CD4-positive, alpha-beta T cell treated with Interleukin-21 for 1 hour (primary cell): ENCODE results near the gene PRPF6.

ENCODE experiments used
- DNase-seq: peaks from one replicate; pipeline ENCODE4 v3.0.0-alpha.2; 2020

Gene PRPF6

DNA sequence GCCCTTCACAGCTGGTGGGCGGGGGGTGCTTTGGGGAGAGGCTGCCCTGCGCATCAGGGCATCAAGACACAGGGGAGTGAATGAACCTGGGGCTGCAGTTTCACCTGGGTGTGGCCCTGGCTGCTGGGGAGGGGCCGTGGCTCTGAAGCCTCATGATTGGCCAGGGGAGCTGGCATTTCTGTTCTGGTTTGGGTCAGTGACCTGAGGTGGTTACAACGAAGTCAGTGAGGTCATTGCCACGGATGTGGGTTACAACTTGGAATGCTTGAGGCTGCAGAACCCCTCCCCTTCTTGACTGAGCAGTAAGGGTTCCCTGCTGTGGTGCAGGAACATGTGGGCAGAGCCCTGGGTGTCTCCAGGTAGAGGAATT lies 85.0 kb downstream of the PRPF6 start:
- peak; percentile 76 for DNase-seq

DNA sequence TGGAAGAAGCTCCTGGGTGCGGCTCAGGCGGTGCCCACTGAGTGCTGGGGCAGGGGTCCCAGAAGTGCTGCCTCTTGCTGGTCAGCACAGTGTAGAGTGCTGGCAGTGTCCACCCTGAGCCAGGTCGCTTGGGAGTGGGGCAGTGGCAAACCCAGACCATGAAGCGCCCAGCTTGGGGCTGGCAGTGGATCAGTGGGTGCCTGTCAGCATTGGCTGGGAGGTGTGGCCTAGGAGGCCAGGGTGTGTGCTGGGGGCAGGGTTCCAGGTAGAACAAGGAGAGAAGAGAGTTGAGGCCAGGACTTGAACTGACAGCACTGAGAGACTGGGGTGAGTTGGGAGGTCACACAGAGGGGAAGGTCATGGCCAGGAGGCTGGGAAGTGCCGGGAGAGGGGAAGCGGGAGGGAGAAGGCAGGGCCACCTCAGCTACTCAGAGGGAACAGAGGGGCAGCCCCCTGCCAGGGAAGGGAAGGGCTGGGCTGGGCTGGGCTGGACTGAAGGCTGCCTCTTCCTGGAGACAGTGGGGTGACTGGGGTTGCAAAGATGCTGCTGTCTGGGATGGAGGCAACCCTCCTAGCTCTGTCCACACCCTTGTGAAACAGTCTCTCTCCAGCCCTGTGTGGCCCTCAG lies 86.2 kb downstream of the PRPF6 start:
- DNase-seq, result no peak

DNA sequence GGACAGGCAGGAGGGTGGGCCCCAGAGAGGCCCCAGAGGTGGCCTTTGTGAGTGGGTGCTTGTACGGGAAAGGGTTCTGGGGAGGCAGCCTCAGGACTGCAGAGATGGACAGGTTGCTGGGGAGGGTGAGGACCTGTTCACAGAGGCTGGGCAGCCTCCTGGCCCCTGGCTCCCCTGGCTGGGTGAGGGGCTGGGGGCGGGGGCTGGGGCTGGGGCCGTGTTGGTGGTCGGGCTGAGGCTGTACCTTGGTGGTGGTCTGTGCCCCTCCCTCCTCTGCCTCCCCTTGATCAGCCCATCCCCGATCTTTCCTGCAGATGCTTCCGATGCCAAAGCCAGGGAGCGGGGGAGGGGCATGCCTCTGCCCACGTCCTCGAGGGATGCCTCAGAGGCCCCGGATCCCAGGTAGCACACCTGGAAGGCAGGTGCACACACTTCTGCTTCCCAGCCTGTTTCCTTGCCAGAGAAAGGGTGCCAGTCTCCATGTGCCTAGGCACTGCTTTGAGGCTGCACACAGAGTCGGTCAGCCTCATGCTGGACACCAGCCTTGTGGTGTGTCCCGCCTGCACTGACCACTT lies 86.9 kb downstream of the PRPF6 start:
- DNase-seq, result no peak

DNA sequence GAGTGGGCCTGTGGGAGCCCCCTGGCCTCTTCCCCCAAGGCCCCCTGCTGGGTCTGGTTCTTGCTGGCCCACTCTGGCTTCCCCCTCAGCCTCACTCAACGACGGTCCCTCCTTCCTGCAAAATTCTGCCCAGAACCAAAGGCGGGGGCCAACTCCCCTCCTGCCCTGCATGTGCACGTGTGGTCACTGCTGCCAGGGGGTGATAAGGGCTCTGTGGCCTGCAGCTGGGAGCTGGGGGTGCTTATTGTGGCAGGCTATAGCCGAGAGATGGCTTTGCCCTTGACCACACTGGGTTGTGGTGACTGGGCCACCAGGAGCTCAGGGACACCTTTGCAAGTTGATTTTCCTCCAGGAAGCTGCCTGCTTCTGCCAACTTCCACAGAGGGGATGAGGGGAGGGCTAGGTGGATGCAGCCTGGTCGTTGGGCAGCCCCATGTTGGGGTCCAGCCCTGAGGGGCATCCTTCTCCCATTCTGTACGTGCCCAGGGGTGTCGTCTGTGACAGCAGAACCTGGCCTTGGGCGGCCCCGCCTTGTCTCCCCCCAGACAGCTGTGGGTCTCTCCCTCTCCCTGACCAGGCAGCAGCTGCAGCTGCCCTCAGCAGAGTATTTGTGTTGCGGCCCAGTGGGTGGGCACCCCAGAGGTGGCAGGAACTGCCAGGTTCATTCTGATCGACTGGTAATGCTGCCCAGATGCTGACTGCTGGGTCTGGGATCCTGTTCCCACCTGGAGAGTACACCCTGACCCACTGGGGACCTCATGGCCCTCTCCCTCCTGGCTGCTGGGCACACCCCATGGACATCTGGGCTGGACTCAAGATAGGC lies 87.7 kb downstream of the PRPF6 start:
- DNase-seq, result no peak

DNA sequence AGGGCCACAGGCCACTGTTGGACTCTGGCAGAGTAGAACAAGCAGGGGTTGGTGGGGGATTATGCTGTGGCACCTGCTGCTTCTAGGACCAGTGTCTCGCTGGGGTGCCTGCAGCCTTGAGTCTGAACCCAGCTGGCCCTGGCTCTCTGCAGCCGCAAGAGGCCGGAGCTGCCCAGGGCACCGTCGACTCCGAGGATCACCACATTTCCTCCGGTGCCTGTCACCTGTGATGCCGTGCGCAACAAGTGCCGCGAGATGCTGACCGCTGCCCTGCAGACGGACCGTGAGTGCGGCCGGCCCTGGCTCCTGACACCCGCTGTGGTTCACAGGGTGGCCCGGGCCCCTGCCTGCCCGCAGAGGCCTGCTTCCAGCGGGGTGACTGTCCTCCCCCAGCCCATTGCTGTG lies 88.3 kb downstream of the PRPF6 start:
- no peak for DNase-seq

DNA sequence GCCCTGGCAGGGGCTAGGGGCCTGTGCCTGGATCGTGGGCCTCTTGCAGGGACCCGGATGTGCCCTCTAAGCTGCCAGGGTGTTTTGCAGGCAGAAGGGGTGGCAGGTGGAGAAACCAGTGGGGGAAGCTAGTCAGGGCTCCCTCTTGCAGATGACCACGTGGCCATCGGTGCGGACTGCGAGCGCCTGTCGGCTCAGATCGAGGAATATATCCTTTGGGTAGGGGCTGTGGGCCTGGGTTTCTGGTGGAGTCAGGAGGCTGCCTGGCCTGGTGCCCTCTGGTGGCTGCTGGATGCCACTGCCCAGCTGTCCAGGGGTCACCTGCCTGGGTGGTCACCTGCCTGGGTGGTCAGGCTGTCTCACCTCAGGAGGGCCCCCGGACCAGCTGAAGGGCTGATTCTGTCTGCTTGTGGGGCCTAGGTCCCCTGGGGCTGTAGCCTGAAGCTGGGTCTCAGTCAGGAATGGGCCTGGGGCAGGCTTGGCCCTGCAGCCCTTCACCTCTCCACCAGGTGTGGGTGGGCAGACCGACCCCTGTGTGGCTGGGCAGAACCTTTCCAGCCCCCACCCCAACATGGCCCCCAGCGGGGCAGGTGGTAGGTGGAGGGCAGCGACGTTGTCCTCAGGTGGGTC lies 88.8 kb downstream of the PRPF6 start:
- DNase-seq, result no peak

DNA sequence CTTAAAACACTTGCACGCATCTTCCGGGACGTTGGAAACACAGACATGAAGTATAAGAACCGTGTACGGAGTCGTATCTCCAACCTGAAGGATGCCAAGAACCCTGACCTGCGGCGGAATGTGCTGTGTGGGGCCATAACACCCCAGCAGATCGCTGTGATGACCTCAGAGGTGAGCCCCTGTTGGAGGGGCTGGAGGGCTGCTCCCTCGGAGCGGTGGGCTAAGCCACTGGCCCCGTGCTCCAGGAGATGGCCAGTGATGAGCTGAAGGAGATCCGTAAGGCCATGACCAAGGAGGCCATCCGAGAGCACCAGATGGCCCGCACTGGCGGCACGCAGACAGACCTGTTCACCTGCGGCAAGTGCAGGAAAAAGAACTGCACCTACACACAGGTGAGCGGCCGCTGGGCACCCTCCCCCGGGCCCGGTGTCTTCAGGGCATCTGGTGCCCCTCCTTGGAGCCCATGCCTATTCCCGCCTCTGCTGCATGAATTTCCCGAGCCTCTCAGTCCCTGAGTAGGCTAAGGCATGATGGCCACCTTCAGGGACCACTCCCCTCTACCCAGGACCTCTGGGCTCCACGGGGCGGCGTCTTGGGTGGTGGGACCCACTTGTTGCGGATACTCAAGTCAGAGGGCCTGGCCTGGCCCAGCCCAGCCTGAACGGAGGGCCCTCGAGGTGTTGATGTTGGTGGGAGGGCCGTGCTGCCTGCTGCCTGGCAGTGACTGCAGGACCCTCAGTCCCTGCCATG lies 89.5 kb downstream of the PRPF6 start:
- no peak for DNase-seq

DNA sequence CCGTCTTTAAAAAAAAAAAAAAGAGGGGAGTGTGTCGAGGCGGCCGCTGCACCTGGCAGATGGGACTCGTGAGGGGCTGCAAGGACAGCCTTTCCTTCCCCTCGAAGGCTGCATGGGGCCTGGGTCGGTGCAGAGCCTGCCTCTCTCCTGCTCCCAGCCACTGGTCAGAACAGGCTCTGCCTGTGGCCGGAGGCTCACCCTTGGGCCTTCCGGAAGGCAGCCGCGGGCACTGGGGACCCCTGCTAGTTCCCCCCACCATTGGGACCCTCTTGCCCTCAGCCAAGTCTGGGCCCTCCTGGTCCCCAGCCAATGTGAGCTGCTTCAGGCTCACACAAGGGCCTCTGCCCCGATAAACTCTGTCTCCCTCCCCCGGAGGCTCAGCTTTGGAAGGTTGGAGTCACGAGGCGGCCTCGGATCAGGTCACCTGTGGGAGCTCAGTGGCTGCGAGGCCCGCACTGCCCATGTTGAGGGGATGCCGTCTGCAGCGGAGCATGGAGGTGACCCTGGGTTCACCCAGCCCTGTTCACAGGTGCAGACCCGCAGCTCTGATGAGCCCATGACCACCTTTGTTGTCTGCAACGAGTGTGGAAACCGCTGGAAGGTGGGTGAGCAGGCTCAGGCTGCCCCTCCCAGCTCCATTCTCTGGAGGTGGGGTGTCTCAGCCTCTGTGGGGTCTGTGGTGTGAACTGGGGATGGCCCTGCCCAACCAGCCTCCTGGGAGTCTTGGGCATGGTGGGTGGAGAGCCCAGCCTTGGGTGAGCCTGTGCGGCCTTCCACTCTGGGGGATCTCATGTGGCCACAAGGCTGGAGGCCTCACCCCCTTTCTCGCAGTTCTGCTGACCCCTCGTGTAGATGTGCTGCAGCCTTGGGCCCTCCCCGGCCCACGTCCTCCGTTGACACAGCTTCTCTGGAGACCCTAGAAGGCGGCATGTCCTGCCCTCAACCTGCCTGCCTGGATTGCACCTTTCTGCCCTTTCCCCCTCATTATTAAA lies 90.7 kb downstream of the PRPF6 start:
- DNase-seq, result no peak

DNA sequence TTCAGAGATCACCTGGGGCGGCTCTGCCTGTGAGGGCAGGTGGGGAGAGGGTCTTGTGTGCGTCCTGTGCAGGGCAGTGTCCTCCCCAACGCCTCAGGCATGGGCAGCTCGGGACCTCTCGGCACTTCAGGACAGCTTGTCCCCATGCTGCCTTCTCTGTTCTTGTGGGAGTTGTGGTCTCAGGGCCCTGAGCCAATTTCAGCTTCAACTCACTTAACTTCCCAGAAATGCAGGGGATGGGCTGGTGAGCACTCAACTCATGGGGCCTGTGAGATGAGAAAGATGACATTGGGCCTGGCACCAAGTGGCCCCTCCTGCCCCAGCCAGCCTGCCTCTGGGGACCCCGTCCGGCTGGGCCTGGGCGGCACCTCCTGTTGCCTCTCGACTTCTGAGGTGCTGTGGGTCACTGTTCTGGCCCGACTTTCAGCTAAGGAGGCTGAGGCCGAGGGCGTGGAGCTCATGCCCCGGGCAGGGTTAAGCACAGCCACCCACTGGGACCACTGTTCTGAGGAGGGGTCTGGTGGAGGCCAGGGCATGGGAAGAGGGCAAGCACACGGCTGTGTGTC lies 91.6 kb downstream of the PRPF6 start:
- no peak for DNase-seq

DNA sequence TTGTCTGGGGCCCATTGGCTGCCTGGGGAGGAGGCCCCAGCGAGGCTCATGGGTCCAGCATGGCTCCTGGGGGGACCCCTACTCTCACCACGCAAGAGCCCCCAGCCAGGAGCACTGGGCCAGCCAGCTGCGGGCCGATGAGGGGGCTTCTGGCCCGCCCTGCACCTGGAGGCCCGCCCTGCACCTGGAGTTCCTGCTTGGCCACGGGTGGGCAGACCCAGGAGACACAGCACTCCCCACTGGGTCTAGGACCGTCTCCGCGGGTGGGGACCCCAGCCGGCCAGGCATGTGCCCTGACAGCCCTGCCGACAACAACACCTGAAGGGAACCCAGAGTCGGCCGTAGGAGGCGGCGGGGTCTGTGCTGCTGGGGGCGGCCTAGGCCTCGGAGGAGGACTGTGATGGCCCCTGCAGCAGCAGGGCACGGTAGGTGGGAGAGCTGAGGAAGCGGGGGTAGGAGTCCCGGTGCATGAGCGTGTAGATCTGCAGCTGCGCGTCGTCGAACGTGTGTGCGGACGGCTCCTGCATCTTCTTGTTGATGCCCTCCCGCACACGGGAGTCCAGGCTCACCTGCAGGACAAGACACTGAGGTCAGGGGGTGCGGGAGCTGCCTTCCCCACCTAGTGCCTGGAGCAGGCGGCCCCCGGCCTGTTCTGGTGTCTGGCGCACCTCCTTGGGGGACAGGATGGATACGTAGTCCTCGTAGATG lies 92.7 kb downstream of the PRPF6 start:
- no peak for DNase-seq

DNA sequence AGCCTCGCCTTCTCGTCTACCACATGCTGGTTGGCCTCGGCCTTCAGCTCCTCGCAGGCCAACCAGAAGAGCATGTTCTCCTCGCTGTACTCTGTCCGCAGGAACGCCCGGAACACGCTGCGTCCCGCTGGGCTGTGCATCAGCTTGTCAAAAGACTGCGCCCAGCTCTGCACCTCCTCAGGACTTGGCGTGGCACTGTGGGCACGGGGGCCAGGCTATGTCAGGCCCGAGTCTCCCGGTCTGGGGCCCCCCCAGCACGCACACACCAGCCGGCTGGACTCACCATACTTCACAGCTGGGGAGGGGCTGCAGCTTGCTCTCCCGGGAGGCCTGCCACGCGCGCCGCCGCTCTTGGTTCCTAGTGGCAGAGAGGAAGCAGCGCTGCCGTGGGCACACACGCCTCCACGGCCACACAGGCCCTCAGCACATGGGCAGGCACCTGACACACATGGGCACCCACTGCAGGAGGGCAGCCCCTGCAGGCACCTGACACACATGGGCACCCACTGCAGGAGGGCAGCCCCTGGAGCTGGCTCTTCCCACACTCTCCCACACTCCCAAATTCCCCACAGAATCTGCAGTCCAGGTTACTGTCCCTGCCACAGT lies 93.4 kb downstream of the PRPF6 start:
- DNase-seq, result no peak

DNA sequence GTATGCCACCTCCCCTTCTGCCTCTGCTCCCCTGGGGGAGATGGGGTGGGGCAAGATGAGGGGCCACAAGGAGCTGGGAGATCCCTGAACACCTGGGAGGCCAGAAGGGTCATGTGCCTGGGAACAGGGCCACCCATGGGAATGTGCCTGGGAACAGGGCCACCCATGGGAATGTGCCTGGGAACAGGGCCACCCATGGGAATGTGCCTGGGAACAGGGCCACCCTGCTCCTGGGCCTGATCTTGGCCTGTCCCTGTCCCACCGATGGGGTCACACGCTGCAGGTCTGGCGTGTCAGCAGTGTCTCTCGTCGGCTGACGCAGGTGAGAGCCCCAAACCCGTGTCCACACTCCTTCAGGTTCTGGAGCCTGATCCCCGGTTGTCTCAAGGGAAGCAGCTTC lies 94.0 kb downstream of the PRPF6 start:
- DNase-seq, result no peak

DNA sequence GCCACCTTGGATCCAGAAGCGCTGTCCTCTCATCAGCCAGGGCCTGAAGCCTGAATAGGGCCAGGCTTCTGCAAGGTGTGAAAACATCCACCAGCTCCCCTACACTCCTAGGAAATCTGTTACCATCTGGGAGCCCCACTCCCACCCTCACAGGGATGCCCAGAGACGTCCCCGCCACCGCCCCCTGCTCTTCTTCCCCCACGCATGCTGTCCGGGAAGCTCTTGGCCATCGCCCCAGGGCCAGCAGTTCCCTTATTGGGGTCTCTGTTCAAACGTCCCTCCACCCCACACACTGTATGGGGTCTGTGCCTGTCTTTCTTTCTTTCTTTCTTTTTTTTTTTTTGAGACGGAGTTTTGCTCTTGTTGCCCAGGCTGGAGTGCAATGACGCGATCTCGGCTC lies 94.6 kb downstream of the PRPF6 start:
- DNase-seq, result no peak

DNA sequence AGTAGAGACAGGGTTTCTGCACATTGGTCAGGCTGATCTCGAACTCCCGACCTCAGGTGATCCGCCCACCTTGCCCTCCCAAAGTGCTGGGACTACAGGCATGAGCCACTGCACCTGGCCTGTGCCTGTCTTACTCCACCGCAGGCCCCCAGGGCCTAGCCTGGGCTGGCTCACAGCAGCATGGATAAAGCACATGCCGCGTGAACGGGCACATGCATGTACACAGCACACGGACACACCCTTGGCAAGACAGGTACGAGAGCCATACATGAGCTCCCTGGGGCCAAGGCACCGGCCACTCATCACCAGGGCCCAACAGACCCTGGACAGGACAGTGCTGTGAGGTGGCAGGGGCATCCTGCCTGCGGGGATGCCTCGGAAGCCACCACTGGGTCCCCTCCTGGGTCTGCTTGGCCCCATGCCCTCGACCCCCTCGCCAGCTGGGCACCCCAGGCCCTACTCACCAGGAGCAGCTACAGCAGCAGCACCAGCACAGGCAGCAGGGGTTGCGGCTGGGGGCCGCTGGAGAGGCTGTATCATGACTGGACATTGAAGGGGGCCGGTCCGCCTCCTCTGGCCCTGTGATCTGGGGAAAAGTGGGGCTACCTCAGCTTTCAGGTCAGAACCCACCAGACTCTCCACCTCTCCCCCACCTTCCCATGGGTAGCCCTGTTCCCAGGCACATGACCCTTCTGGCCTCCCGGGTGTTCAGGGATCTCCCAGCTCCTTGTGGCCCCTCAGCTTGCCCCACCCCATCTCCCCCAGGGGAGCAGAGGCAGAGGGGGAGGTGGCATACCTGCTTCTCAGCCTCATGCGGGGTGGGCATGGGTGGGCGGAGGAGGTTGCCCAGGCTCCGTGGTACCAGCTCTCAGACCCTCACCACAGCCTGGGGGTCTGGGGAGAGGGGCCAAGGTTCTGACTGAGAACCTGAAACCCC lies 95.4 kb downstream of the PRPF6 start:
- no peak for DNase-seq

DNA sequence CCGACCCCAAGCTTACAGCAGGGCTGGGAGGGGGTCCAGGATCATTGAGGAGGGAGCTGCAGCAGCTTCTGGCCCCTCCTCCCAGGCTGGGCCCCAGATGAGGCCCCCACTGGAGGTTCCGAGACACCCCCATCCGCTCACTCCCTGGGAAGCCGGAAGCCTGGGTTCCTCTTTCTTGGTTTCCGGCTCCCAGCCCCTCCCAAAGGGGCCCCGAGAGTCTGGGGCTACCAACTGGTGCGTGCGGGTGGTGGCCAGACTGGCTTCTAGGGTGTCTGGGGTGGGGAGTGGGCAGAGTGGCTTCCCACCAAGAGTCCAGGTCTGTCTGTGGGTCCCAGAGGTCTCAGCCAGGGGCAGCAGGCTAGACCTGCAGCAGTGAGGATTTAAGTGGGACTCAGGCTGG lies 96.2 kb downstream of the PRPF6 start:
- peak; percentile 43 for DNase-seq

DNA sequence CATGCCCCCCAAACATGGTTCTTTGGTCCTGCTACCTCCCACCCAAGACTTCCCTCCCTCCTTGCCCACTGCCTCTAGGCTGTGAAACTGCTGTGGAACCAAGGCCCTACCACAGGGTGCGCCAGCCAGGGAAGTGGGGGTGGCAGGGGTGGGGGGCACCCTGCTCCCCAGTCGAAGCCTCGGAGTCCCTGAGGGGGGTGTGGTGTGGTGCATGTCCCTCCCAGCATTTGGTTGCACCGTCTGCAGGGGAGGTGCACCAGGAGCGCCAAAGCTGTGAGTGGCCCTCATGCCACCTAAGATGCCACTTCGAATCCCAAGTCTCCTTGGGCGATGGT lies 96.6 kb downstream of the PRPF6 start:
- no peak for DNase-seq

DNA sequence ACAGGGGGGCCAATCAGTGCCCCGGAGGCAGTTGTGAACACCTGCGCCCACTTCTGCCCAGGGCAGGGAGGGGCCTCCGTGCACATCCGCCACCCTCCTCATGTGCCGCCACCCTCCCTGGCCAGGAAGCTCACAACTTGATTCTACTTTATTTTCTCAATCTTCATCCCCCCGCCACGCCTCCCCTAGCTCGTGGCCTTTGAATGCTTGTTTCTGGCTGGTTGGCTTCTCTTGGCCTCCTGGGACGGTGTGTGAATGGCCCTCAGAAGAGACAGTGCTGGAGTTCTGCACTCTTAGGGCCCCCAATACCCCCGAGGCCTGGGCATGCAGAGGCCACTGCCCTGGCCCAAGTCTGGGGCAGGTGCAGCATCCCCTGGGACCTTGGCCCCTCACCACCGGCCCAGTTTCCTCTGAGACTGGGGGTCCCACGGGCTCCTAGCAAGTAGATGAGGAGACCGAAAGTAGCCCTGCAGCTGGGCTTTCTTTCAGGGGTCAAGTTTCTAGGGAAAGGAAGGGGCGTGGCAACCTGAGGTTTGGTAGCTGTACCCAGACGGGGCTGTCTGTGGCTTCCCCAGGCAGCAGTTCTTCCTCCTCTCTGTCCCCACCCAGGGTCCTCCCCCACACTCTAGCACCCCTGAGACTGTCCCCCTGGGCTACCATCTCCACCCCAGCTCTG lies 97.1 kb downstream of the PRPF6 start:
- peak; percentile 65 for DNase-seq

DNA sequence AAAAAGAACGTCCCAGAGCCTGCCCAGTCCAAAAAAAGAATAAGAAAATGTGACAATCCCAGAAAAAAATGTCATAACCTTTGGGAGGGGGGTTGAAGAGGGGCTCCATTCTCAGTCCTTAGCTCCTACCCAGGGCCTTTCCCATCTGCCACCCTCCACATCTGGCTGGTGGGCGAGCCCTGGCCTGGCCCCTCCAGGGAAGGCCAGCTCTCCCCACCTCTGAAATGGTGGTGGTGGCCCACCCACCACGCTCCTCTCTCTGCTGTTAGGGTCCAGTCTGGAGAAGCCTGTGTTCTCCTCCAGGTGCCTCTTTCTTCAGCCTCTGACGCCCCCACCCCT lies 98.0 kb downstream of the PRPF6 start:
- no peak for DNase-seq
